Astrocyte (in vitro differentiated cells and primary cell): Measurements from ENCODE around the gene CACNA2D1. TPM values are rescaled to one million over a fixed set of nuclear protein-coding genes. Genes with fewer than 3 reads are reported as not detected.

Source experiments
- DNase-seq: peaks from one replicate; pipeline ENCODE4 v3.0.0-alpha.2; 2010; ENCODE audit warnings: low read depth
- FAIRE-seq: peaks from 2 replicates; lab custom pipeline; 2011; peaks lifted over from hg19 to GRCh38; lab: Jason Lieb, UNC
- H2AFZ ChIP-seq: 2 replicates; pipeline ENCODE4 v1.6.0; 2012; ENCODE audit warnings: low read depth, low read length, inconsistent platforms
- H3K27ac ChIP-seq: 2 replicates; pipeline ENCODE4 v1.5.1; 2011; ENCODE audit warnings: low read depth, low read length, inconsistent platforms
- H3K27me3 ChIP-seq: 2 replicates; pipeline ENCODE4 v1.6.0; 2011; ENCODE audit warnings: low read length, inconsistent platforms; ENCODE audit not compliant: insufficient read depth
- H3K36me3 ChIP-seq: 2 replicates; pipeline ENCODE4 v1.5.1; 2011; ENCODE audit warnings: low read length, inconsistent platforms; ENCODE audit not compliant: insufficient read depth
- H3K4me1 ChIP-seq: 2 replicates; pipeline ENCODE4 v1.5.1; 2011; ENCODE audit warnings: low read length, inconsistent platforms; ENCODE audit not compliant: insufficient read depth
- H3K4me2 ChIP-seq: 2 replicates; pipeline ENCODE4 v1.6.0; 2012; ENCODE audit warnings: low read length, inconsistent platforms
- H3K4me3 ChIP-seq: 2 replicates; pipeline ENCODE4 v1.5.1; 2011; ENCODE audit warnings: low read depth, mild to moderate bottlenecking, low read length, inconsistent platforms; ENCODE audit not compliant: insufficient read depth
- H3K79me2 ChIP-seq: 2 replicates; pipeline ENCODE4 v1.6.0; 2012; ENCODE audit warnings: mild to moderate bottlenecking, low read length, inconsistent platforms; ENCODE audit not compliant: insufficient read depth
- H3K9ac ChIP-seq: 2 replicates; pipeline ENCODE4 v1.6.0; 2012; ENCODE audit warnings: mild to moderate bottlenecking, low read length, inconsistent platforms
- H3K9me3 ChIP-seq: 2 replicates; pipeline ENCODE4 v1.5.1; 2012; ENCODE audit warnings: low read depth, mild to moderate bottlenecking, low read length, inconsistent platforms; ENCODE audit not compliant: insufficient read depth
- H4K20me1 ChIP-seq: 2 replicates; pipeline ENCODE4 v1.6.0; 2012; ENCODE audit warnings: low read length, inconsistent platforms; ENCODE audit not compliant: insufficient read depth
- H3K27ac Mint-ChIP-seq: one replicate; pipeline ENCODE4 v1.8.0; 2021; ENCODE audit warnings: mild to moderate bottlenecking, mixed read lengths; ENCODE audit not compliant: unreplicated experiment
- H3K27me3 Mint-ChIP-seq: one replicate; pipeline ENCODE4 v1.8.0; 2021; ENCODE audit warnings: low read depth, mixed read lengths; ENCODE audit not compliant: unreplicated experiment
- H3K36me3 Mint-ChIP-seq: one replicate; pipeline ENCODE4 v1.8.0; 2021; ENCODE audit warnings: low read depth, mixed read lengths; ENCODE audit not compliant: unreplicated experiment
- H3K4me1 Mint-ChIP-seq: one replicate; pipeline ENCODE4 v1.8.0; 2021; ENCODE audit warnings: low read depth, mixed read lengths; ENCODE audit not compliant: unreplicated experiment
- H3K4me3 Mint-ChIP-seq: one replicate; pipeline ENCODE4 v1.8.0; 2021; ENCODE audit warnings: mild to moderate bottlenecking, moderate library complexity, mixed read lengths; ENCODE audit not compliant: unreplicated experiment
- H3K9me3 Mint-ChIP-seq: one replicate; pipeline ENCODE4 v1.8.0; 2021; ENCODE audit warnings: mild to moderate bottlenecking, mixed read lengths; ENCODE audit not compliant: unreplicated experiment
- EZH2 ChIP-seq: IDR thresholded peaks from 2 replicates; pipeline ENCODE4 v1.6.1; 2012; ENCODE audit warnings: mild to moderate bottlenecking, low read length, inconsistent platforms; ENCODE audit not compliant: insufficient read depth
- total RNA-seq: library from RNA; stranded (reverse); gene quantifications from 2 replicates; pipeline ENCODE4 v1.2.1, GENCODE V29; 2021
- TF ChIP-seq, protein P1 (sequence below): IDR thresholded peaks from 2 replicates; pipeline ENCODE4 v1.5.1; 2011; ENCODE audit warnings: low read depth, mild to moderate bottlenecking, inconsistent platforms, low read length, moderate library complexity; ENCODE audit not compliant: insufficient read depth

CACNA2D1 gene
- total RNA-seq, 1 donor from 2014 or later, result 53.4 TPM

DNA sequence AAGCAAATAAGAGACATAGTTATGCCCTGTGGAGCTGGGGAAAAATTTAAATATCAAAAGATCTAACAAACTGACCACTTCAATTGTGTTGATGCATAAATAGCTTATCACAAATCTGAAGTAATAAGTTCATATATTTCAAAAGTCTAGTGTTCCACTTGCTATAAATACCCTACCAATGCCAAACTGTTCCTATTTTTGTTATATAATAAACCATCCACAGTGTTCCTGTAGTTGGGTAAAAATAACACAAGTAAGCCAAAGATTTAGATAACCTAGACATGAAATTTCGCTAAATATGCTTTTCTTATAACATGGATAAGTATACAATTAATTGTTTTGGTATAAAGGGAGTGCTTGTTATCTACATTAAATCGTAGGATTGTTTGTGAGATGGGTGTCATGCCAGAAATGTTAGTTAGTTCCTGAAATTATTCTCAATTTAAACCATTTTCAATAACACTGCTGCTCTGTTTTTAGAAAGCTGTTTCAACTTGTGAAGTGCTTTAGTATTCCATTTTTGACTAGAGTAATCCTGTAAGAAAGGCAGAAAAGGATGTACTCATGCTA is 85.5 kb downstream of the CACNA2D1 start:
- H3K36me3 Mint-ChIP-seq, result no peaks in the 10 kb centered on the region
- no peak overlapping the region for H2AFZ ChIP-seq
- H3K36me3 ChIP-seq, result no peaks in the 10 kb centered on the region
- no peak for DNase-seq
- H3K9me3 ChIP-seq, result no peaks in the 10 kb centered on the region
- H3K27me3 Mint-ChIP-seq, result no peaks in the 10 kb centered on the region
- no peak overlapping the region for H3K27ac Mint-ChIP-seq
- no peak overlapping the region for H3K9ac ChIP-seq
- H3K4me1 Mint-ChIP-seq, result peaks cover 17% of the 10 kb centered on the region
- no peaks in the 10 kb centered on the region for H3K27me3 ChIP-seq
- peaks cover 2% of the 10 kb centered on the region for H3K9me3 Mint-ChIP-seq
- TF ChIP-seq, protein P1, sequence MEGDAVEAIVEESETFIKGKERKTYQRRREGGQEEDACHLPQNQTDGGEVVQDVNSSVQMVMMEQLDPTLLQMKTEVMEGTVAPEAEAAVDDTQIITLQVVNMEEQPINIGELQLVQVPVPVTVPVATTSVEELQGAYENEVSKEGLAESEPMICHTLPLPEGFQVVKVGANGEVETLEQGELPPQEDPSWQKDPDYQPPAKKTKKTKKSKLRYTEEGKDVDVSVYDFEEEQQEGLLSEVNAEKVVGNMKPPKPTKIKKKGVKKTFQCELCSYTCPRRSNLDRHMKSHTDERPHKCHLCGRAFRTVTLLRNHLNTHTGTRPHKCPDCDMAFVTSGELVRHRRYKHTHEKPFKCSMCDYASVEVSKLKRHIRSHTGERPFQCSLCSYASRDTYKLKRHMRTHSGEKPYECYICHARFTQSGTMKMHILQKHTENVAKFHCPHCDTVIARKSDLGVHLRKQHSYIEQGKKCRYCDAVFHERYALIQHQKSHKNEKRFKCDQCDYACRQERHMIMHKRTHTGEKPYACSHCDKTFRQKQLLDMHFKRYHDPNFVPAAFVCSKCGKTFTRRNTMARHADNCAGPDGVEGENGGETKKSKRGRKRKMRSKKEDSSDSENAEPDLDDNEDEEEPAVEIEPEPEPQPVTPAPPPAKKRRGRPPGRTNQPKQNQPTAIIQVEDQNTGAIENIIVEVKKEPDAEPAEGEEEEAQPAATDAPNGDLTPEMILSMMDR, result no peak
- TF ChIP-seq EZH2, result no peak
- FAIRE-seq, result no peak
- peaks cover 11% of the 10 kb centered on the region for H3K4me1 ChIP-seq
- H3K4me3 ChIP-seq, result no peak overlapping the region
- no peak overlapping the region for H3K4me2 ChIP-seq
- H3K27ac ChIP-seq, result no peak overlapping the region
- peaks cover 4% of the 10 kb centered on the region for H3K79me2 ChIP-seq
- no peak overlapping the region for H3K4me3 Mint-ChIP-seq
- peaks cover 20% of the 10 kb centered on the region for H4K20me1 ChIP-seq

DNA sequence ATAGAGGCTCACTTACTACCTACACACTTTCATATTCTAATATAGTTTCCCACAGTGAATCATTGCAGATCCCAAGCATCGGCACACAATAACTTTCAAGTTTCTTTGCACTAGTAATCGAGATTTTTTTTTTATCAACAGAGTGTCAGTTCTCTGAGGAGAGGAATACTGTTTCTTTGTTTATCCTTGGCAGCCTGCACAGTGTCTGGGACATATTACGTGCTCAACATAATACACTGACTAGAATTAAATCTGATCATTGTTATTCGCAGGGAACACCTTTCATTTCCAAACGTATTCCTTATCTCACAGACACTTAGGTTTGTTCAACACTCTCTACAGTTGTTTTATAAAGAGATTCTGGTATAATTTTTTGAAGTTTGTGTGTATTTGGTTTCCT is 95.3 kb downstream of the CACNA2D1 start:
- Histone ChIP-seq H3K4me1 (no peaks in the 10 kb centered on the region), H3K9me3 (no peaks in the 10 kb centered on the region), H3K36me3 (no peaks in the 10 kb centered on the region), H3K4me3 (no peak overlapping the region), H3K79me2 (no peaks in the 10 kb centered on the region), H3K9ac (no peak overlapping the region), H3K27me3 (no peaks in the 10 kb centered on the region), H3K4me2 (peak overlapping the region; percentile 20), H4K20me1 (peaks cover 9% of the 10 kb centered on the region), H2AFZ (no peak overlapping the region), H3K27ac (no peak overlapping the region)
- FAIRE-seq (no peak), DNase-seq (no peak)
- Mint-ChIP-seq H3K36me3 (no peaks in the 10 kb centered on the region), H3K4me1 (peaks cover 15% of the 10 kb centered on the region), H3K9me3 (no peaks in the 10 kb centered on the region), H3K27ac (no peak overlapping the region), H3K27me3 (no peaks in the 10 kb centered on the region), H3K4me3 (no peak overlapping the region)
- TF ChIP-seq EZH2, result no peak
- TF ChIP-seq, protein P1, result no peak

DNA sequence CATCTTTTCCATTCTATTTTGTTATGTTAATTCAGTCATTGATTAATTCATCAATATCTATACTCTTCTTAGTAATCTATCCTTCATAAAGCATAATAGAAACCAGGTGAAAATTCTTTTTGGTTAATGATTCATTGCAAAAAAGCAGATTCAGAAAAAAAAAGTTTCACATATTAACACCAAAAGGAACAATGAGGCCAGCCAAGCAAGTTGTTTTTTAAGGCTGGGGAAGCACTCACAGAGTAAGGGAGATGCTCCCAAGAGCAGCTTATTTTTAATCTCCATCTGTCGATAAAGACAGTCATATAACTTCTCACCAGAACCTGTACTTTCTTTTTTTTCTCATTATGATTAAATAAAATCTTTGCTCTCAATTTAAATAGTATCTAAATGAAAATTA is 95.8 kb downstream of the CACNA2D1 start:
- Mint-ChIP-seq H3K4me3 (no peak overlapping the region), H3K4me1 (peaks cover 15% of the 10 kb centered on the region), H3K36me3 (no peaks in the 10 kb centered on the region), H3K27me3 (no peaks in the 10 kb centered on the region), H3K9me3 (no peaks in the 10 kb centered on the region), H3K27ac (no peak overlapping the region)
- H3K27me3 ChIP-seq, result no peaks in the 10 kb centered on the region
- TF ChIP-seq EZH2, result no peak
- TF ChIP-seq, protein P1, result no peak
- H3K27ac ChIP-seq, result no peak overlapping the region
- DNase-seq, result no peak
- no peaks in the 10 kb centered on the region for H3K4me1 ChIP-seq
- H3K79me2 ChIP-seq, result no peaks in the 10 kb centered on the region
- no peaks in the 10 kb centered on the region for H3K36me3 ChIP-seq
- H3K9me3 ChIP-seq, result no peaks in the 10 kb centered on the region
- no peak for FAIRE-seq
- H4K20me1 ChIP-seq, result peaks cover 5% of the 10 kb centered on the region
- no peak overlapping the region for H3K4me3 ChIP-seq
- no peak overlapping the region for H3K4me2 ChIP-seq
- no peak overlapping the region for H2AFZ ChIP-seq
- H3K9ac ChIP-seq, result no peak overlapping the region
